Caco-2 (cell line): ENCODE results near the gene TPBGL. TPM values are rescaled to one million over a fixed set of nuclear protein-coding genes. Genes with fewer than 3 reads are reported as not detected.
A peak's percentile ranks its signal among the peaks of the same experiment; 100 is the strongest.

ENCODE experiments used
- BruUV-seq: library from RNA; stranded (reverse); fragments of 400-500 nt; replicated peaks from 2 replicates; lab custom pipeline; 2021; lab: Mats Ljungman, UMichigan
- CTCF ChIA-PET: fragments of 300-600 bp; sonication (Branson Sonifier 250); formaldehyde crosslinking; loops from one replicate; lab custom pipeline; 2022; ENCODE audit warnings: antibody characterized with exemption; lab: Charles Lee
- POLR2A ChIA-PET: fragments of 300-600 bp; sonication (Branson Sonifier 250); formaldehyde crosslinking; loops from one replicate; lab custom pipeline; 2022; ENCODE audit warnings: antibody characterized with exemption; lab: Charles Lee
- DNase-seq, 2 experiments: peaks; one replicate each; pipeline versions ENCODE4 v3.0.0 to v3.0.0-alpha.2; 2020 to 2022
- H3K27me3 ChIP-seq: replicated peaks from 2 replicates; pipeline ENCODE4 v1.6.0; 2011; ENCODE audit warnings: low read length; ENCODE audit not compliant: control insufficient read depth, insufficient read depth
- H3K36me3 ChIP-seq: 2 replicates; pipeline ENCODE4 v1.5.1; 2011; ENCODE audit warnings: low read length; ENCODE audit not compliant: control insufficient read depth, insufficient read depth
- H3K4me1 ChIP-seq: fragments of 250-450 bp; sonication (Bioruptor Pico); 2 replicates; pipeline ENCODE4 v1.5.1; 2020; ENCODE audit warnings: mild to moderate bottlenecking
- H3K4me3 ChIP-seq: 2 replicates; pipeline ENCODE4 v1.5.1; 2011; ENCODE audit warnings: low read depth, mild to moderate bottlenecking, control low read depth, low read length
- H3K9me3 ChIP-seq: fragments of 250-450 bp; sonication (Bioruptor Pico); 2 replicates; pipeline ENCODE4 v1.5.1; 2020; ENCODE audit warnings: mild to moderate bottlenecking, moderate library complexity
- H3K27ac Mint-ChIP-seq: one replicate; pipeline ENCODE4 v1.8.0; 2022; ENCODE audit warnings: mixed read lengths; ENCODE audit not compliant: unreplicated experiment
- H3K27me3 Mint-ChIP-seq: one replicate; pipeline ENCODE4 v1.8.0; 2022; ENCODE audit warnings: mixed read lengths; ENCODE audit not compliant: insufficient read depth, unreplicated experiment
- H3K36me3 Mint-ChIP-seq: one replicate; pipeline ENCODE4 v1.8.0; 2022; ENCODE audit warnings: mild to moderate bottlenecking, mixed read lengths; ENCODE audit not compliant: insufficient read depth, unreplicated experiment
- H3K4me1 Mint-ChIP-seq: one replicate; pipeline ENCODE4 v1.8.0; 2022; ENCODE audit warnings: low read depth, mixed read lengths; ENCODE audit not compliant: unreplicated experiment
- H3K4me3 Mint-ChIP-seq: one replicate; pipeline ENCODE4 v1.8.0; 2022; ENCODE audit warnings: mild to moderate bottlenecking, moderate library complexity, mixed read lengths; ENCODE audit not compliant: unreplicated experiment
- H3K9me3 Mint-ChIP-seq: one replicate; pipeline ENCODE4 v1.8.0; 2022; ENCODE audit warnings: mixed read lengths; ENCODE audit not compliant: unreplicated experiment
- intact Hi-C: fragments of 100-400 bp; cut with micrococcal nuclease; formaldehyde crosslinking; loops from one replicate; pipeline ENCODE4 v1.10.0; 2022; ENCODE audit not compliant: unreplicated experiment
- total RNA-seq: library from RNA; stranded (reverse); gene quantifications from 2 replicates; pipeline ENCODE4 v1.2.3, GENCODE V29; 2022
- TF ChIP-seq, protein P1 (sequence below), 2 experiments: fragments of 200-600 bp in 1 of 2; IDR thresholded peaks; 1 replicate in 1 of 2; 2 replicates in 1 of 2; pipeline versions ENCODE4 v1.5.1 to v1.8.0; 2011 to 2022; ENCODE audit warnings: antibody characterized with exemption in 1 of 2, control low read depth in 1 of 2, inconsistent platforms in 1 of 2, low read depth in 1 of 2, low read length in 1 of 2, mild to moderate bottlenecking in 1 of 2, moderate library complexity in 1 of 2; ENCODE audit not compliant: insufficient read depth in 1 of 2, severe bottlenecking in 1 of 2, unreplicated experiment in 1 of 2

The TPBGL gene
- total RNA-seq, 1 experiment from 2014 or later: 0.18 TPM

DNA sequence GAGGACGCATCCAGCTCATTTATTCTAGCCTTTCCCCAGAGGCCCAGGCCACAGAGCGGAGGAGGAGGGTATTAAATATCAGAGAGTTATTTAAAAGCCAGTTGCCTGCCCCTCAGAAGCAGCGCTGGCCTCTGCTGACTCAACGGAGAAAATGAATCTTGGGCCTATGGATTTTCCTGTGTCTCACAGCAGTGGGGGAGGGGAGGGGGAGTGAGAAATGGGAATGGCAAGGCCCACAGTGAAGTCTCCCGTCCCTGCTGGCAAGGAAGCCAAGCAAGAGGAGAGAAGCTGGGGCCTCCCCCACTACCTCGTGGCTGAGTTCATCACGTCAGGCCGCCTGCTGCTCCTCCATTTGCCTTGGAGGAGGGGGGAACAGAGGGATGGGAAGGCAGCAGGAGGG, 4.5 kb upstream of the TPBGL start:
- Mint-ChIP-seq H3K4me1 (no peaks in the 10 kb centered on the region), H3K36me3 (no peaks in the 10 kb centered on the region), H3K9me3 (peaks cover 9% of the 10 kb centered on the region), H3K27me3 (peaks cover 21% of the 10 kb centered on the region), H3K27ac (no peak overlapping the region), H3K4me3 (no peak overlapping the region)
- intact Hi-C loops: no loop called here
- Histone ChIP-seq H3K27me3 (no peaks in the 10 kb centered on the region; the same call in 1 of the 2 replicates), H3K4me3 (no peak overlapping the region), H3K4me1 (peaks cover 9% of the 10 kb centered on the region; the same call in 1 of the 2 replicates), H3K36me3 (no peaks in the 10 kb centered on the region), H3K9me3 (no peaks in the 10 kb centered on the region)
- BruUV-seq: no TSS peak
- ChIA-PET POLR2A (no interaction called here), CTCF (interaction anchor here (0.6 to 1.1 kb wide), 3 partner anchors 12 to 96 kb away, joined by 3 read pairs; no protein-coding TSS in a partner anchor)
- DNase-seq: peak in 1 of 2 experiments; percentile 20
- TF ChIP-seq, protein P1, sequence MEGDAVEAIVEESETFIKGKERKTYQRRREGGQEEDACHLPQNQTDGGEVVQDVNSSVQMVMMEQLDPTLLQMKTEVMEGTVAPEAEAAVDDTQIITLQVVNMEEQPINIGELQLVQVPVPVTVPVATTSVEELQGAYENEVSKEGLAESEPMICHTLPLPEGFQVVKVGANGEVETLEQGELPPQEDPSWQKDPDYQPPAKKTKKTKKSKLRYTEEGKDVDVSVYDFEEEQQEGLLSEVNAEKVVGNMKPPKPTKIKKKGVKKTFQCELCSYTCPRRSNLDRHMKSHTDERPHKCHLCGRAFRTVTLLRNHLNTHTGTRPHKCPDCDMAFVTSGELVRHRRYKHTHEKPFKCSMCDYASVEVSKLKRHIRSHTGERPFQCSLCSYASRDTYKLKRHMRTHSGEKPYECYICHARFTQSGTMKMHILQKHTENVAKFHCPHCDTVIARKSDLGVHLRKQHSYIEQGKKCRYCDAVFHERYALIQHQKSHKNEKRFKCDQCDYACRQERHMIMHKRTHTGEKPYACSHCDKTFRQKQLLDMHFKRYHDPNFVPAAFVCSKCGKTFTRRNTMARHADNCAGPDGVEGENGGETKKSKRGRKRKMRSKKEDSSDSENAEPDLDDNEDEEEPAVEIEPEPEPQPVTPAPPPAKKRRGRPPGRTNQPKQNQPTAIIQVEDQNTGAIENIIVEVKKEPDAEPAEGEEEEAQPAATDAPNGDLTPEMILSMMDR (IDR thresholded peaks at IDR 0.05; ENCODE audit: insufficient read depth in 1 of 2, low read depth in 1 of 2, low read length in 1 of 2, severe bottlenecking in 1 of 2, unreplicated experiment in 1 of 2): no peak

DNA sequence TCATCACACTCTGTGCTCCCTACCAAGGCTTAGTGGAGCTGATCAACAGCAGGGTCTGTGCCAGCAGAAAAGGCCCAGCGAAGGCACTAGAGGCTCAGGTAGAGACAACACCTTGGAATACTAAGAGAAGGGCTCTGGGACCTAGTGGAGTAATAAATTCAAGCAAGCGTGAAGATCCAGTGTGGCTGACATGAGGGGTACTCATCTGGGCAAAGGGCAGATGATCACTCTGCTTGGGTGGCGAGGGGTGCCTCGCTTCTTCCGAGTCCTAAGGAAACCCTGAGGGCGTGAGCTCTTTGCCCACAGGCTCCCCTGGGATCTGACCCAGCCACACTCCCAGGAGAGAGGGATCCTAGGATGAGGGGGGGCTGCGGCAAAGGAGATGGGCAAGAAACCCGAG, 3.5 kb upstream of the TPBGL start:
- no TSS peak for BruUV-seq
- TF ChIP-seq, protein P1 (IDR thresholded peaks at IDR 0.05; ENCODE audit: insufficient read depth in 1 of 2, low read depth in 1 of 2, low read length in 1 of 2, severe bottlenecking in 1 of 2, unreplicated experiment in 1 of 2): no peak
- POLR2A ChIA-PET: no interaction called here
- Mint-ChIP-seq H3K27me3 (peaks cover 17% of the 10 kb centered on the region), H3K4me1 (no peaks in the 10 kb centered on the region), H3K9me3 (peaks cover 9% of the 10 kb centered on the region), H3K4me3 (no peak overlapping the region), H3K36me3 (no peaks in the 10 kb centered on the region), H3K27ac (no peak overlapping the region)
- Histone ChIP-seq H3K27me3 (no peaks in the 10 kb centered on the region; the same call in 1 of the 2 replicates), H3K36me3 (no peaks in the 10 kb centered on the region), H3K4me3 (no peak overlapping the region), H3K9me3 (no peaks in the 10 kb centered on the region), H3K4me1 (peaks cover 10% of the 10 kb centered on the region; the same call in 1 of the 2 replicates)
- DNase-seq: no peak
- CTCF ChIA-PET: interaction anchor here (0.8 to 1.9 kb wide), 3 partner anchors 12 to 32 kb away, joined by 3 to 7 read pairs (median 6); no protein-coding TSS in a partner anchor
- intact Hi-C loops: no loop called here

DNA sequence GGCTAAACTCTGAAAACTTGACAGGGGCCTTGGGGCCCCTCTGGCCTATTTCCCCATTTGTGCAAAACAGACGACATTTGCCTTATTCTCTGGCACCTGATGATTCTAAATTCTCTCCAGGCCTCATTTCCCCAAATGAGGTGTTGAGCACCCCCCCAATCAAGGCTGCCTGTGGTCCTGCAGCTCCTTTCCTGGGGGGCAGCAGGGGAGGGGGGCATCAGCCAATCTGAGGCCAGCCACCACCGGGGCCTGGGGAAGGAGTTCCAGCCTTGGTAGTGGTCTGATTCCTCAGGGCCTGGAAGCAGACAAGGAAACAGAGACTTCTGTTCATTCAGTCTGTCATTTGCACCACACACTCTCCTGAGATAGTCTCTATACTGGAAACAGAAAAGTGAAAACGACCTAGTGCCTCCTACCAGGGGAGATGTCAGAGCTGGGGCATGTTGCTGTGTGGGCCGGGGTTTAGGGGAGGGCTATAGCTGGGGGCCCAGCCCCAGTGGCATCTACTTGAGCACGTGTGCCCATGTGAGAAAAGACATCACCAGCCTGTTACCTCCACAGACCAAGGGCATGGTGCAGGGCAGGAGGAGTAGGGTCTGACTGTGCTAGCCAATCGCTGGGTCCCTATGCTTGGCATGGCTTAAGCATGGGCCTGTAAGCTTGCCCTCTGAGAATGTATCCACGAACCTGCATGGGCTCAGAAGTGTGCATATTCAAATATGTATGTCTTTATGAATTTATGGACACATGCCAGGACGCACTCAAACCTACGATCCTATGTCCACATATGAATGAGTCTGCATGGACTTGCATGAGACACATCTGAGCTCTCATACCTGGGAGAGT, 1.8 kb upstream of the TPBGL start:
- no peaks in the 10 kb centered on the region for H3K9me3 ChIP-seq

More for the DNA sequence above, 1.8 kb upstream of the TPBGL start:
- POLR2A ChIA-PET: no interaction called here
- H3K9me3 Mint-ChIP-seq: peaks cover 4% of the 10 kb centered on the region
- CTCF ChIA-PET: interaction anchor here (0.5 to 14.2 kb wide), 7 partner anchors 9 to 96 kb away, joined by 3 to 437 read pairs (median 6); no protein-coding TSS in a partner anchor
- peaks cover 29% of the 10 kb centered on the region for H3K27me3 Mint-ChIP-seq
- no peak overlapping the region for H3K27ac Mint-ChIP-seq
- H3K4me3 Mint-ChIP-seq: peak overlapping the region; percentile 38
- TF ChIP-seq, protein P1 (IDR thresholded peaks at IDR 0.05; ENCODE audit: insufficient read depth in 1 of 2, low read depth in 1 of 2, low read length in 1 of 2, severe bottlenecking in 1 of 2, unreplicated experiment in 1 of 2): no peak
- H3K36me3 Mint-ChIP-seq: no peaks in the 10 kb centered on the region
- DNase-seq: no peak
- H3K36me3 ChIP-seq: no peaks in the 10 kb centered on the region
- no TSS peak for BruUV-seq
- H3K4me3 ChIP-seq: no peak overlapping the region
- no peaks in the 10 kb centered on the region for H3K4me1 Mint-ChIP-seq
- peaks cover 6% of the 10 kb centered on the region for H3K27me3 ChIP-seq
- intact Hi-C loops: no loop called here
- H3K4me1 ChIP-seq: peaks cover 10% of the 10 kb centered on the region; the same call in 1 of the 2 replicates
